CD4-positive, alpha-beta T cell treated with Interleukin-2 at 100 ng/mL for 4 hours (primary cell): ENCODE measurements around the gene AK3.

Experiments
- DNase-seq: peaks from one replicate; pipeline ENCODE4 v3.0.0-alpha.2; 2020; ENCODE audit warnings: low spot score

The AK3 gene

DNA sequence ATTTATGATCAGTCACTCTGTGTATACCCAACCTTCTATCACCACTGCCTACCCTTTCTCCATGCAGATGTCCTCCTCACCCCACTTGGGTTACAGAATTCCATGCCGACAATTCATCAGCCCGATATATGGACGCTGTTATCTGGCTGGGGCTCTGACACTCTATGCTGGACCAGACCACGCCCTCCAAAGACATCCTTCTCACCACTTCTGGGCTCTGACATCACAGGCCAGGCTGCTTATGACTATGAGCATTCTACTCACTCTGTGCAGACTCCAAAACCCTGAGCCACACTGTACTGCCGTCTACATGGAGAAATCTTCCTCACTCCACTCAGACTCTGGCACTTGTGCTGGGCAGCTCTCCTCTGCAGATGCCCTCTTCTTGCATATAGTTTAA, 7.6 kb upstream of the AK3 start:
- DNase-seq, result no peak

DNA sequence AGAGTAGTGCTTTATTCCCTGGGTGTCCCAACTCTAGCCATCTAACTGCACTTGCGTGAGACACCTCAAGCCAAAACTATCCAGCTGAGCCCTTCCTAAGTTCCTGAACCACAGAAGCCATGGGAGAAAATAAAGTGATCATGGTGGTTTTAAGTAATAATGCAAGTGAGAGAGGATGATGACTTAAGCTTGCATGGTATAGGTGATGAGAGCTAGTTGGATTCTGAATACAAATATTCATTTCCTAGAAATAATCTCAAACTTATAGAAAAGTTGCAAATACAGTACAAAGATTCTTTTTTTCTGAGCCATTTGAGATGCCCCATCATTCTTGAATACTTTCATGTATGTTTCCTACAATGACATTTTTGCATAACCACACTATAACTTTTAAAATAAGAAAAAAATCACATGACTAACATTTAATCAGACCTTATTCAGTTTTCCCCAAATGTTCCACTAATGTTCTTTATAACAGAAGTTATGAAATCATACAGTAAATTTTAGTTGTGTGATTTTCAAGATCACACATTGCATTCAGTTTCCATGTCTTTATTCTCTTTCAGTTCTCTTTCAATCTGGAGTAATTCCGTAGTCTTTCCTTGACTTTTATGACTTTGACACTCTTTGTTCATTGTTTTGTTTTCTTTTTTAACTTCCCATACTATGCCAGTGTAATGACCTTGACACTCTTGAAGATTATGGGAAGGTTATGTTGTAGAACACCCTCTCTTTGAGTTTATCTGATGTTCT, 5.5 kb upstream of the AK3 start:
- DNase-seq, result no peak

DNA sequence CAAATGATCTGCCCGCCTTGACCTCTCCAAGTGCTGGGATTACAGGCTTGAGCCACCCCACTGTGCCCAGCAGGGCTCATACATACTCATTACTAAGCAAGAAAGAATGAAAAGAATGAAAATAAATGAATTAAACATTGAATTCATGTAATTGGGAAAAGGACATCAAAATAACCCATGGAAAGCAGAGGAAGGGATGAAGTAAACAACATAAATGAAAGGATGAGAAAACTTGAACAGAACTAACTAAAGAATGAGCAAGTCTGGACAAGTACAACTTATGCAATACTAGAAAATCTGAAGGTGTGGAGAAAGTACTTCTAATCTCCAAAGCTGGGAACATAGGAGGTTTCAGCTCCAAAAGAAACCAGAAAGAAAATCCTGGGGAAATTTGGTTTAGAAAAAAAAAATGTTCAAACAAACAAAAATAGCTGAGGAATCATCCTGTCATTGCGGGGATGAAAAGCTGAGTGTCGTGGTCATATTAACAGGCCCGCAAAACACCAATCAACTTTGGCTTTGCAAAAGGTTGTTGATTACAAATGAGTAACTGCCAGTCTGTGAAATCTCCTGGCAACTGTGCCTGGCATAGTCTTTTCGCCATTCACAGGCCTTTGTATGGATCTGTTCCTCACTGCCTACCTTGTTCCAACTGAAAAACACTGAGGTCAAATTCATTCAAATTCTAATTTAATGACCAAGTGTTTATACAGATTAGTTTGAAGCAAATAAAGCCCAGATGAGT, 2.3 kb upstream of the AK3 start:
- DNase-seq, result no peak

DNA sequence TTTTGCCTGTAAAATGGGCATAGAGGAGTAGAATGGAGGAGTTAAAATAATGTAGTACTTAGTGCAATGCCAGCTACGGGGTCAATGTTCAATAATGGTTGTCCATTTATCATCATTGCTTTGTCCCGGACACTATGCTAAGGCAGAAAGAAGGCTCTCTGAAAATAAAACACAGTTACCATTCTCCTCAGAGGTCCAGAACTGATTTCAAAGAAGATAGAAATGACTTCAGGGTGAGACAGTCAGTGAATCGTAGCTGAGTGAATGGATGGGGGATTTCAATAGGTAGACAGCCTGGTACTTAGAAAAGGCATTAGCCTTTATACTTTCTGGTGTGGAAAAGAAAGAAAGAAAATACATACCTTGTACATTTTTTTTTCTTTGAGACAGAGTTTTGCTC, 1.2 kb upstream of the AK3 start:
- no peak for DNase-seq

DNA sequence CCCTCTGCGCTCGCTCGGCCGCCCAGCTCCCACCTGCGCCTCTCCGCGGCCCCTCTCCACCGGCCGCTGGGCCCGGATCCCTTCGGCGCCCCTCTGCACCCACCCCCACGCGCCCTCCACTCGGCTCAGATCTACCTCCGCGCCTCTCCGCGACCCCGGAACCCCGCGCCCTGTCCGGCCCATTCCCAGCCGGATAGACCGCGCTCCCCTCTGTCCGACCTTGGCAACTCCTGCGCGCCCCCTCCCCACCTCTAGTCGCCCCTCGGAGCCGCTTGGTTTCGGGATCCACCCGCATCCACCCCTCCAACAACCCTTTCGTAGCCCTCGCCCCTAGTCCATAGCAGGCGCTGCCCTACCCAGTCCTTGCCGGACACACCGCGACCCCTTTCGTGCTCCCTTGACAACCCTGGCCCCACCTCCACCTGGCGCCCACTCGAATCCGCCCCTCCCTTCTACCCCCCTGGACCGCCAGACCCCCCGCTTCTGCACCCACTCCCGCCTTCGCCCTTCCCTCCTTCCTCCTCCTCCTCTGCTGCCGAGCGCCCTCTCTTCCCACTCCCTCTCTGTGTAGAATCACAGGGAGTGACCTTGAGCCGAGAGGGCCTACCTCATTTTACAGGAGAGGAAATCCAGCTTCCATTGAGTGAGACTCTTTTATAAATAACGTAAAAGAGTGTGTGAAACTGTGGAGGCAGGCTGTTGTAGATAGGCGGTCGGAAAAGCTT, 525 bp upstream of the AK3 start:
- DNase-seq, result no peak

DNA sequence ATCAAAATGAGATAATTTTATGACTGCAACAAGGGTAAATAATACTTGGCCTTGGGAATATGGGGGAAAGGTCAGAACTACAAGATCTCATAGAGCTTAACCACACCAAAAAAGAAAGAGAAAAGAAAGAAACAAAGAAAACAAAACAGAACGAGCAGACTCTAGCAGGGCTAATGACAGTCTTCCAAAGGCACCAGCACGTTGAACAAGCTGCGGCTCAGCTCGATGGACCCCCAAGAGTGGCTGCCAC, 689 bp downstream of the AK3 start:
- no peak for DNase-seq

DNA sequence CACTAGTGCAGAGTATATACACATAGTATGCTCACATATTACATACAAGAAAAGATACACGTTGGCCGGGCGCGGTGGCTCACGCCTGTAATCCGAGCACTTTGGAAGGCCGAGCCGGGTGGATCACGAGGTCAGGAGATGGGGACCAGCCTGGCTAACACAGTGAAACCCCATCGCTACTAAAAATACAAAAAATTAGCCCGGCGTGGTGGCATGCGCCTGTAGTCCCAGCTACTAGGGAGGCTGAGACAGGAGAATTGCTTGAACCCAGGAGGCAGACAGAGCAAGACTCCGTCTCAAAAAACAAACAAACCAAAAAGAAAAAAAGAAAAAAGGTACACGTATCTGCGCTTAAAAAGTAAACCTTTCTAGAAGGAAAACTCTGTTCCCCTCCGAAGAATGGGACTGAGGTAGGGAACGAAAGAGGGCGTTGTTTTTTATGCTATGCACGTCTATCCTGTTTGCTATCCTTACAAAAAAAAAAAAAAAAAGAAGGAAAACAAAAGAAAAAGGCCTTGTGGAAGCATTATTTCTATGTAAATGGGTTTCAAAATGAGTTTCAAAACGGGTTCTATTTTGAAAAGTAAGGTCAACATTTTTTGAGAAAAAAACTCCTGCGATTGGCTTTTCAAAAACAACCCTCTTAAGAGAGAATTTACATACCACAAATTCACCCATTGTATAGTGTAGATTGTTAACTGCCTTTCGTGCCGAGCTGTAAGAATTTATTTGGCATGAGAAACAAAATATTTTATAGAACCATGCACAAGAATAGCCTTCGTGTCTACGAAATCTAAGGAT, 1.2 kb downstream of the AK3 start:
- DNase-seq, result no peak

DNA sequence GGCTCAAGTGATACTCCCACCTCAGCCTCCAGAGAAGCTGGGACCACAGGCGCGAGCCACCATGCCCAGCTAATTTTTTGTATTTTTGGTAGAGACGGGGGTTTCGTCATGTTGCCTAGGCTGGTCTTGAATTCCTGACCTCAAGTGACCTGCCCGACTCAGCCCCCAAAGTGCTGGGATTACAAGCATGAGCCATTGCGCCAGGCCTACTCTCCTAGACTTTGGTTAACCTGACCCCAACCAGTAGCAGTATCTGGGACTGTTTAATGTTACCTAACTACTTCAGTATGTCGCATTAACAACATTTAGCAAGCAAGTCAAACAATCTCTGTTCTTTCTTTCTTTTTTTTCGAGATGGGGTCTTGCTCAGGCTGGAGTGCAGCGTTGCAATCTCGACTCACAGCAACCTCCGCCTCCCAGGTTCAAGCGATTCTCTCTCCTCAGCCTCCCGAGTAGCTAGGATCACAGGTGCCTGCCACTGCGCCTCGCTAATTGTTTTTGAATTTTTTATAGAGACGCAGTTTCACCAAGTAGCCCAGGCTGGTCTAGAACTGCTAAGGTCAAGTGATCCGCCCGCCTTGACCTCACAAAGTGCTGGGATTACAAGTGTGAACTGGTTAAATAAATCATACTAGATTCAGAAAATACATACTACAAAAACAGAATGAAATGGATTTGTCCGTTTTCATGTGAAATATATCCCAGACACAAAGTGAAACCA, 2.0 kb downstream of the AK3 start:
- no peak for DNase-seq

DNA sequence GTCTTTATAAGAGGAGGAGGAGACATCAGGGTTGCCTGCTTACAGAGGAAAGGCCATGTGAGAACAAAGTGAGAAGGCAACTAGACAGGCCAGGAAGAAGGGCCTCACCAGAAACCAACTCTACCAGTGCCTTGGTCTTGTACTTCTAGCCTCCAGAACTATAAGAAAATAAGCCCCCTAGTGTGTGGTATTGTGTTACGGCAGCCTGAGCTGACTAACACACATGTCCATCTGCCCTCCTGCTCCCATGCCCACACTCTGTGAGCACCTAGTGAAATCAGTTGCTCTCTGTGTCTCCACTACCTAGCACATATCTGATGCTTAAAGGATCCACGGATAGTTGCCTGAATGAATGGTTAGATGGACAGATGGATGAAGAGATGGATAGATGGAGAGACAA, 6.9 kb downstream of the AK3 start:
- DNase-seq, result no peak

DNA sequence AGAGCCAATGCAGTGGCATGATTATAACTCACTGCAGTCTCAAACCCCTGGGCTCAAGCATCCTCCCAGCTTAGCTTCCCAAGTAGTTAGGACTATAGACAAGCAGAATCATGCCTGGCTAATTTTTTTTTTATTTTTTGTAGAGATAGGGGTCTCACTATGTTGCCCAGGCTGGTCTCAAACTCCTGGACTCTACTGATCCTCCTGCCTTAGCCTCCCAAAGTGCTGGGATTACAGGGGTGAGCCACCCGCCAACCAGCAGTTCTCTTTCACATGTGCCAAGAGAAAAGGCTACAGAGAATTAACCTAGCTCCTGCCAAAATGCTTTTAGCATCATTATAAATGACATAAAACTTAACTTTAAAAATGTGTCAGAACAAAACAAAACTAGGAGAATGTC, 8.1 kb downstream of the AK3 start:
- DNase-seq, result no peak

DNA sequence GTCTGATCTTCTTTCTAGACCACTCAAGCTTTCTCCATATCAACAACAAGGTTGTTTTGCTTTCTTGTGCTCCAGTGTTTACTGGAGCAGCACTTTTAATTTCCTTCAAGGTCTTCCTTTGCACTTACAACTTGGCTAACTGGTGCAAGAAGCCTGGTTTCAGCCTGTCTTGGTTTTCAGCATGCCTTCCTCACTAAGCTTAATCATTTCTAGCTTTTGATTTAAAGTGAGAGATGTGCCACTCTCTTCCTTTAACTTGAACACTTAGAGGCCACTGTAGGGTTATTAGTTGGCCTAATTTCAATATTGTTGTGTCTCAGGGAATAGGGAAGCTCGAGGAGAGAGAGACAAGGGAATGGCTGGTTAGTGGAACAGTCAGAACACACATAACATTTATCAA, 13.4 kb downstream of the AK3 start:
- DNase-seq, result no peak

DNA sequence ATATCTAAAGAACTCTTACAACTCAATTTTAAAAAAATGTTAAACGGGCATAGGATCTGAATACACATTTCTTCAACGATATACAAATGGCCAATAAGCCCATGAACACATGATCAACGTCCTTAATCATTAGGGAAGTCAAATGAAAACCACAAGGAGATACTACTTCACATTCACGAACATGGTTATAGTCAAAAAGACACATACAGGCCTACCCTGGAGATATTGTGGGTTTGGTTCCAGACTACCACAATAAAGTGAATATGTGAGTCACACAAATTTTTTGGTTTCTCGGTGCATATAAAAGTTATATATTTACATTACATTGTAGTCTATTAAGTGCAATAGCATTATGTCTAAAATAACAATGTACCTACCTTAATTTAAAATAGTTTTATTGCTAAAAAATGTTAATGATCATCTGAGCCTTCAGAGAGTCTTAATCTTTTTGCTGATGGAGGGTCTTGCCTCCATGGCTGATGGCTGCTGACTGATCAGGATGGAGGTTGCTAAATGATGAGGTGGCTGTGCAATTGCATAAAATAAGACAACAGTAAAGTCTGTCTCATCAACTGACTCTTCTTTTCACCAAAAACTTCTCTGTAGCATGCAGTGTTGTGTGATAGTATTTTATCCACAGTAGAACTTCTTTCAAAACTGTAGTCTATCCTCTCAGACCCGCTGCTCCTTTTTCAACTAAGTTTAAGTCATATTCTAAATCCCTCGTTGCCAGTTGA, 15.1 kb downstream of the AK3 start:
- DNase-seq, result peak; percentile 36

DNA sequence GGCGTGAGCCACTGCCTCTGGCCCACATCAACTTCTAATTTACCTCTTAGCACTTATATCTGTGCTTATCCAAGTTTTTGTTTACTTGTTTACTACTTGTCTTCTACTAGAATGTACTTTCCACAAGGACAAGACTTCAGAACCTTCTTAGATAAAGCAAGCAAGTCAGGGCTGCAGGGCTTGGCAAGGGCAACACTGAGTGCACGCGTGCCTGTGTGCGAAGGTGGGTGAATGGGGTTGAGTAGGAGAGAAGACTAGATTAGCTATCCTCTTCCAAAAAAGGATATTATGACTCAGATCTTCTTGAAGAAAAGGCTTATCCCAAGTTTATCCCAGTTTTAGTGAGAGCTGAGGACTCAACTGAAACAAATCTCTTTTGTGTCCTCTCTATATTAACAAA, 19.3 kb downstream of the AK3 start:
- no peak for DNase-seq

DNA sequence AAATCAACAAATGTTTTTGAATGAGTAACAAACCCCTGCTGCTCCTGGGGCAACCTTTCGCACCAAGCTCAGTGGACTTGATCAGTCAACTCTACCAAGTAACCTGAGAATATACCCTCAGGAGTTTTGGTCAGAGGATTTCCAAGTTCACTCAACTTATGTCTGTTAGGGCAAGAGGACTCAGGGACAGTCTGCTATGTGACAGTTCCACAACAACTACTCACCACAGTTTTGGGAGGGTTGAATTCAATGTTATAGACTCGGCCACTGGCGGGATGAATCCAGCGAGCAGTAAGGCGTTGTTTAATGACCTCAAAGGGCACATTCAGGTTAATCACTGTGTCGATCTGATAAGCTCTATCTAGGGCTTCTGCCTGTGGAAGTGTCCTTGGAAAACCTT, 22.1 kb downstream of the AK3 start:
- no peak for DNase-seq

DNA sequence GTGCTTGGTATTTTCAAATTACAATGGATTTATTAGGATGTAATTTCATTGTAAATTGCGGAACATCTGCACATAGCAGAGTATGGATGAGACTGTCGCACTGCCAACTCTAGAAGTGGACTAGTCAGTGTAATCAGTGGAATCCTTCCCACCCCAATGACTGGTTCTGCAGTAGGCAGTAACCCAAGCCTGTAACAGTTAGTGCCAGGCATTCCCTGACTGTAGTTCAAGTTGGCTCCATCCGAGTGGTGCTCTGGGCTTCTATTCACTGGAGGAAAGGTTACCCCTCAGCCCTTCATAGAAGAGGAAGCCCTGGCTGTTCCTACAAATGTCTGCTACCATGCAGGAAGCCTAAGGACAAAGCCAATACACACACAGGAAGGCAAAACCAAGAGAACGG, 23.2 kb downstream of the AK3 start:
- DNase-seq, result no peak

DNA sequence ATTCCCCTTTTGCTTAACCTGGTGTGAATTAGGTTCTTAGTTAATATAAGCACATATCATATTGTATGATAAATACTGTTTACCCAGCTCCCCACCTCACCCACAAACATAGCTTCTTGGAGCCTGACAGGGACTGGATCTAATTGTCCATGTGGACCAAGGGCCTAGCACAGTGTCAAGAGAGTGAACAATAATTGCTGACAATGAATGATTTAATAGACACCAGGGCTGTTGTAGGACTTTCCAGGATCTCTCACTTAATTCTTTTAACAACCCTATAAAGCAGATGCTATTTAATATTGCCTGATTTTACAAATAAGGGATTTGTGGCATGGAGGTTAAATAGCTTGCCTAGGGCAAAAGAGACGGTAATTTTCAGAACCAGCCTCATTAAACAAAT, 24.8 kb downstream of the AK3 start:
- DNase-seq, result no peak

DNA sequence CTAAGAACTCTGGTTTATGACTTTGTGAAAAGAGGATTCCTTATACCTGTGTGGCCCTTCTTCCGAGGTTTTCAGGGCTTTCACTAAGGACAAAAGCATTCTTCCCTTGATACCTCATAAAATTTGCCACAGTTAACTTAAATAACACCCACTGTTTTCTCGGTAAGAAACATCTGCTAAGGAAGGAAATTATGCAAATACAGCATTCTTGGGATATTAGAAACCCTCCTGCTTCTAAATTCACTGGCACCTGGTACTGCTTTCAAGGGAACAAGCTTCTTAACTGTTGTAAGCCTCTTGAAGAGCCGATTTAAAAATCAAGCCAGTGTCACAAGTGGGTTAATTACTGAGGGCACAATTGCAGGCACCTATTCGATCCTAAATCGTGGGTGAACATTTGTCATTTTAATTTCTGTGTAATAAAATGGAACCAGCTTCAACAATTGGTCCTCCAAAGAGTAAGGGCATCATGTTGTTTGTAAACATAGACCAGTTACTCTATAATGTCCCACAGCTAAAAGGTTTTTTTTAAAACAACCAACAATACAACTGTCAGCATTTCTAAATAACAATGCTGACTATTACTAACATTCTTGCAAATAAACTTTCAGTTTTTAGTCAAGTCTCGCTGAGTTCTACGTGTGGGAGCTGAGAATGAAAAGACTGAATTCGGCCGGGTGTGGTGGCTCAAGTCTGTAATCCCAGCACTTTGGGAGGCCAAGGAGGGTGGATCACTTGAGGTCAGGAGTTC, 26.6 kb downstream of the AK3 start:
- DNase-seq, result no peak

DNA sequence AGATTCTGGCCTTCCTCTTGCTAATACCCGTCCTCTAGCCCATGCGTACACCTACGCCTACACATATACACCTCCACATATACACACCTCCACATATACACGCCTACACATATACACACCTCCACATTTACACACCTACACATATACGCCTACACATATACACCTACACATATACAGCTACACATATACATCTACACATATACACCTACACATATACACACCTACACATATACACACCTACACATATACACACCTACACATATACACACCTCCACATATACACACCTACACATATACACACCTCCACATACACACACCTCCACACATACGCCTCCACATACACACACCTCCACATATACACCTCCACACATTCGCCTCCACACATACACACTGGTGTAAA, 27.2 kb downstream of the AK3 start:
- DNase-seq, result no peak

DNA sequence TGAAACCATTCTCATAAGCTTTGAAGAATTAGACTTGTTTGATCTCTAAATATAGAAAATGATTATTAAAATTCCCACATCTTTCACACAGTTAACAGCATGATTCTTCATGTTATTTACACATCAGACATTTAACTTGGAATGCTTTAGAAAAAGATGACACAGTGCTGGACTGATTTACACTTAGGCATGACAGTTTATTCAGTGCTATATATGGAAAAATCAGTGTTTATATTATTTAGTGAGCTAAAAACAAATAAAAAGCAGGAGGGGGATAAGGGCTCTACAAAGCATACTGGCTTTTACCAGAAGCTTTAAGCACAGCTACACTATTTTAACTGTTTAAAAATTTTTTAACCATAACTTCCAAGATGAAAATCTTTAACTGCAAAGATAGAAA, 31.6 kb downstream of the AK3 start:
- no peak for DNase-seq

DNA sequence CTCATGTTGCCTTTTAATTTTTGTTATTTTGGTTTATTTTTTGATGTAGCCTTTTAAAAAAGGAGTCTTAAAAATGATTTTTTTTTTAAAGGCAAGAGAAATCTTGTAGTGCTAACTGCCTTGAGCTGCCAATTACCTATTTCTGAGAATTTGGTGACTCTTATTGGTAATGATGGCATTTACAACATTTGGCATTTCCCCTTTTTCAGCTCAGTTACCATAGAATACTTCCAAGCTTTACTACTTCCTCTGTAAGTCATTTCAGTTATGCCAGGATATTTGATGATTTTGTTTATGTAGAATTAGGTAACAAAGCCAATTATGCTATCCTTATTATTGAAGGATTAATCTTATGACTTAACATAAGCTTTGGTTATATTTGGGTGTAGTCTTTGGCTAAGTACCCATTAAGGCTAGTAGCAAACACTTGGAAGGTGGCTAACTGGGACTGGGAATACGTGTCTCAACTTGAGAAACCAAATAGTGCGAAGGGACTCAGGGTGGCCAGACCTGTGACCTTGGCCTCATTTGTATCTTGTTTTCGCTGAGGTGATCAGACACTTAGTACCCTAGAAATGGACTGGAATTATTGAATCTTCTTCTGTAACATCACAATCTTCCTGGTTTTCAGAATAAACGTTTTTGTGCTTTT, 33.9 kb downstream of the AK3 start:
- DNase-seq, result no peak
